MG63 (cell line): ENCODE measurements around the gene IL17C. TPM values are rescaled to one million over a fixed set of nuclear protein-coding genes. Genes with fewer than 3 reads are reported as not detected.
"Not testable (repeated sequence)": the region's sequence is repeated elsewhere in the genome, so short reads cannot be mapped to it uniquely, and the experiment has no call there.

Experiments
- DNase-seq: peaks from one replicate; pipeline ENCODE4 v3.0.0-alpha.2; 2020
- H3K27me3 ChIP-seq: fragments of 250-450 bp; sonication (Bioruptor Pico); 2 replicates; pipeline ENCODE4 v1.5.1; 2020; ENCODE audit warnings: mild to moderate bottlenecking, moderate library complexity
- H3K36me3 ChIP-seq: fragments of 250-450 bp; sonication (Bioruptor Pico); 2 replicates; pipeline ENCODE4 v1.5.1; 2020; ENCODE audit warnings: mild to moderate bottlenecking, moderate library complexity
- H3K4me3 ChIP-seq: fragments of 250-450 bp; sonication (Bioruptor Pico); 2 replicates; pipeline ENCODE4 v1.5.1; 2020; ENCODE audit warnings: mild to moderate bottlenecking, moderate library complexity
- H3K9me3 ChIP-seq: fragments of 250-450 bp; sonication (Bioruptor Pico); 2 replicates; pipeline ENCODE4 v1.5.1; 2020; ENCODE audit warnings: mild to moderate bottlenecking, moderate library complexity
- total RNA-seq: library from RNA; depleted of rRNA; stranded (reverse); fragments of >200 nt; shearing (Covaris generic); gene quantifications from 2 replicates; pipeline ENCODE4 v1.2.3, GENCODE V29; 2014; ENCODE audit warnings: low replicate concordance

IL17C gene
- total RNA-seq, 1 experiment from 2014 or later, result not detected

DNA sequence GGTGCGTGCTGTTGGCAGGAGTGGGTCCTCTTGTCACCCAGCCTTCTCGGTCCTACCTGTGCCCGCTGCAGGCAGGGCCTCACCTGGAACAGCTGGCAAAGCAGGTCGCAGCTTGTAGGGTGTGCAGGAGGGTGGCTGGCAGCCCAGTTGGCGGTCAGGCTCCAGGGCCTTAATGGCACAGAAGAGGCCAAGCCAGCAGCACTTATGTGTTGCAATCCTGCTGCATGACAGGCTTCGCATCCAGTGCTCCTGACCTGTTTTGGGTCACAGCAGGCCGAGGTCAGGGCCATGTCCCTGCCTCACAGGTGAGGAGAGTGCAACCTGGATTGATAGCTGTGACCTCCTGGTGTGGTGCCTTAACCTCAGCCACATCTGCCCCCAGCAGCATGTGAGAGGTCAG, 36.3 kb upstream of the IL17C start:
- Histone ChIP-seq H3K36me3 (peaks cover 13% of the 10 kb centered on the region; the same call in 1 of the 2 replicates), H3K4me3 (no peak overlapping the region)

DNA sequence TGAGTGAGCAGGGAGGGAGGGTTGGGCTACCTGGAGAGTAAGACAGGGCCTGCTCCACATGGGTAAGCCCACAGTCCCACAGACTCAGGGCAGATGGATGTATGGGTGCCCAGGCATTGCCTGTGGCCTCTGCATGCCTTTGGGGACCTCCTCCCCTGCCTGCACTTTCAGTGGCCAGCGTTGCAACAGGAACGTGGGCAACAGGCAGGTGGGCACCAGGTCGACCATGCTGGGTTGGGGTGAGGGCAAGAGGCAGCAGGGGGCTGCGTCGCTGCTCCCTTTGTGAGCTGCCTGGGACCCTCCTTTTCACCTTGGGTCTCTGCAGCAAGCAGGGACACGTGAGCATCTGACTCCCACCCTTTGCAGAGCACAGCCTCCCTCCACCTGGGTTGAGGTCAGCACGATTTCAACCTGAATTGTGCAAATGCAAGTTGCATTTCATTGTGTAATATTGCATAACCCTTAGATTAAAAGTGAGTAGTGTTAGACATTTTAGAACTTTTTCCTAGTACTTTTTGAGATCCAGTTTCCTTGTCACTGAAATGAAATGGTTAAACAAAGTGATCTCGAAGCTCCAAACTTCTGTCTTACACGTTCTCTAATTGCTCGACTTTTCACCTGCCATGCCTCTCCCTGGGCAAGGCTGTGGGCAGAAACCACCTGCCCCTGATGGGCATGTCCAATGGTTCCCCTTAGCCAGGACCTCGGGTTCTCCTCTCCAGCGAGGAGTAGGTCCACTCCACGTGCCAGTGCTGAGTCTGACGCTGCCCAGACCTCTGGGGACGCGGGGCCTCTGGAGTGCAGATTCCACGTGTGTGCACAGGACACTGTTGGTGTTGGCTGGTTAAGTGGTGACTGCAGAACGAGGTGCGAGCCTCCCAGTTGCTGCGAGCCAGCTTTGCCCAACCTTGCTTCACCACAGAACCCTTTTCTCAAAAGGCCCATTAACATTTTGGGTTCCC, 32.9 kb upstream of the IL17C start:
- DNase-seq, result no peak
- Histone ChIP-seq H3K4me3 (no peak overlapping the region), H3K36me3 (peaks cover 10% of the 10 kb centered on the region)

More for the DNA sequence above, 36.3 kb upstream of the IL17C start:
- Histone ChIP-seq H3K27me3 (no peaks in the 10 kb centered on the region), H3K9me3 (no peaks in the 10 kb centered on the region)
- DNase-seq, result no peak

DNA sequence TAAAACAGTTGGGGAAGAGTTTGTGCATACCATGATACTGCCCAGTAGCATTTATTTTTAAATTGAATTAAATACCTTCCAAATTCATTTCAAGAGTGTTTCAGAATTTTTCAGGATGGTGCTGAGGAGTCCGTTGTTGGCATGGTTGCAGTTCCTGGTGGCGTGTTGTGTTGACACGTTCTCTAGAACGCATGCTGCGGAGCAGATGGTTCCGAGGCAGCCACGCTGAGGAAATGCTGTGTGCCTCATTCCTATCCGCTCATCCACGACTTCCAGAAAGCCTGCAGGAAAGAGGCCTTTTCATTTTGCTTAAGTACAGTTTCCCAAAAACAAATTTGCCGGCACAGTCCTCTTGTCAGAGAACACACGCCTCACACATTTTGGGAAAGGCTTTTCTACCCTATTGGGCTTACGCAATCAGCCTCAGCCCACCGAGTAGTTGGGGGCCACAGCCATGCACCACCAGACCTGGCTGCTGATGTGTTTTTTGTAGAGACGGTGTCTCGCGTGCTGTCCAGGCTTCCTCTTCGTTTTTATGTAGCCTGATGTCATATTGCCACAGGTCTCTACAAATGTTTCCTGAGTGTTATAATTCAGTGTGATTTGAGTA, 32.1 kb upstream of the IL17C start:
- DNase-seq, result no peak
- H3K27me3 ChIP-seq, result no peaks in the 10 kb centered on the region
- no peak overlapping the region for H3K4me3 ChIP-seq
- no peaks in the 10 kb centered on the region for H3K9me3 ChIP-seq
- H3K36me3 ChIP-seq, result peaks cover 9% of the 10 kb centered on the region

More for the DNA sequence above, 32.9 kb upstream of the IL17C start:
- Histone ChIP-seq H3K27me3 (no peaks in the 10 kb centered on the region), H3K9me3 (no peaks in the 10 kb centered on the region)

DNA sequence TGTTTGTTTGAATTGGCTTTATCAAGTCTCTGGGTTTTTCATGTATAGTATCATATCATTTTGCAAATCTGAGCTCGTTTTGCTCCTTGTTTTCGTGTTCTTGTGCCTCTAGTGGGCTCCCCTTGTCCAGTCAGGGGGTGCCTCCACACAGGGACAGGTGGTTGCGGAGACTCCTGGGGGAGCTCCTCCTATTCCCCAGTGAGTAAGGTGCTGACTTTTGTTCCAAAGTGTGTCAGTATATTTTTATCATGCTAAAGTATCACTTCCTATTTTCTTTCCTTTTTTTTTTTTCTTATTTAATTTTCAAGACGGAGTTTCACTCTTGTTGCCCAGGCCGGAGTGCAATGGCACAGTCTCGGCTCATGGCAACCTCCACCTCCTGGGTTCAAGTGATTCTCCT, 30.3 kb upstream of the IL17C start:
- Histone ChIP-seq H3K36me3 (peaks cover 10% of the 10 kb centered on the region), H3K9me3 (no peaks in the 10 kb centered on the region), H3K27me3 (no peaks in the 10 kb centered on the region), H3K4me3 (no peak overlapping the region)
- no peak for DNase-seq

DNA sequence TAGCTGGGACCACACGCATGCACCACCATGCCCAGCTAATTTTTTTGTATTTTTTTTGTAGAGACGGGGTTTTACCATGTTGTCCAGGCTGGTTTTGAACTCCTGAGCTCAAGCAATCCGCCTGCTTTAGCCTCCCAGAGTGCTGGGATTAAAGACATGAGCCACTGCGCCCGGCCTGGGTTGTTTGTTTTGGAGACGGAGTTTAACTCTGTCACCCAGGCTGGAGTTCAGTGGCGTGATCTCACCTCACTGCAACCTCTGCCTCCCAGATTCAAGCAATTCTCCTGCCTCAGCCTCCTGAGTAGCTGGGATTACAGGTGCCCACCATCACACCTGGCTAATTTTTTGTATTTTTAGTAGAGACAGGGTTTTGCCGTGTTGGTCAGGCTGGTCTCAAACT, 28.9 kb upstream of the IL17C start:
- not testable (repeated sequence) for H3K36me3 ChIP-seq, DNase-seq, H3K27me3 ChIP-seq

DNA sequence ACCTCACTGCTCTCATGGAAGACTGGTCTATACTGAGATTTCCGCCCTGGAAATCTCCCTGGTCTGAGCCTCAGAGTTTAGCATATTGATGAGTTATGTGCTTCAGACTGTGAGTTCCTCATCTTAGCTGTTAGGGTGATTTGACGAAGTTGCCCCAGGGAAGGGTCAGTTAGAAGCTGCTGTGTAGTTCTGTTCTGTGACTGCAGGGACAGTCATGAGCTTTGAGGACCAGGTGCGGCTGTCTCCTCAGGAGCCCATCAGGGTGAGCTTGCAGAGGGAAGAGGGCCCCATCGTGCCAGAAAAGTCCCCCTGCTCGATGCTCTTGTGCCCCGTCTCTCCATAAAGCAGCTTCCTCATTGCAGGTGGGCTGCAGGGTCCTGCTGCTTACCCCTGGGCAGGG, 28.3 kb upstream of the IL17C start:
- no peak overlapping the region for H3K4me3 ChIP-seq
- no peak for DNase-seq
- peaks cover 7% of the 10 kb centered on the region for H3K36me3 ChIP-seq
- no peaks in the 10 kb centered on the region for H3K9me3 ChIP-seq
- H3K27me3 ChIP-seq, result no peaks in the 10 kb centered on the region

More for the DNA sequence above, 28.9 kb upstream of the IL17C start:
- H3K9me3 ChIP-seq, H3K4me3 ChIP-seq: not testable (repeated sequence)

DNA sequence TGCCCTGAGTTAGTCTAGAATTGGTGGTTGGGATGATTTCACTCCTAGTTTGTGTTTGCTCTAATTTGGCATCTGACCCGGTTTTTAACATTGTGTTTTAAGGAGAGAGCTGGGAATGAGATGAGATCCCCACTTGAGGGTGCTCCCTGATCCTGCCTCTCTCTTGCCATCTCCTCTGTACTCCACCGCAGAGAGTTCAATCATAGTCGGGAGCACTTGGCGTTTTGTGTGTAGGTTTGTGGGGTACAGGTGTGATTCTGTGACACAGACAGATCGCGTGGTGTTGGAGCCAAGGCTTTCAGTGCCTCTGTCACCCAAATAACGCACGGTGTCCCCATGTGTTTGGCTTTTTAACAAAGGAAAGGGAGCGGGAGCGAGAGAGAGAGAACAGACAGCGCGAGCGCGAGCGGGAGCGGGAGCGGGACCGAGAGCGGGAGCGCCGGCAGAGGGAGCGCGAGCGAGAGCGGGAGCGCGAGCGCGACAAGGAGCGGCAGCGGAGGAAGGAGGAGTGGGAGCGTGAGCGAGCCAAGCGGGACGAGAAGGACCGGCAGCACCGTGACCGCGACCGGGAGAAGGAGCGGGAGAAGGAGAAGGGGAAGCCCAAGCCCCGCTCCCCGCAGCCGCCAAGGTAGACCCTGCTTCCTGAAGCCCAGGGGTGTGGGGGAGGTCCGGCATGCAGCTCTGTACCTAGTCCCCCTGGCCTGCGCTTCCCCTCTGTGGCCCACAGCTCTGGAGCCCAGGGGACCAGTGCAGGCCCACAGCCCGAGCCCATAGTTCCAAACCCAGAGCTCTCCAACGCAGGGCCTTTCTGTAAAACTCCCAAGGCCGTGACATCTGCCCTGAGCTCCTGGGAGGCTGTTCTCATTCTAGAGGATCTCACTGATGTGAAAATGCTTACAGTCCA, 27.2 kb upstream of the IL17C start:
- H3K36me3 ChIP-seq, result peaks cover 7% of the 10 kb centered on the region
- no peaks in the 10 kb centered on the region for H3K9me3 ChIP-seq
- H3K4me3 ChIP-seq, result no peak overlapping the region
- no peaks in the 10 kb centered on the region for H3K27me3 ChIP-seq
- DNase-seq, result no peak

DNA sequence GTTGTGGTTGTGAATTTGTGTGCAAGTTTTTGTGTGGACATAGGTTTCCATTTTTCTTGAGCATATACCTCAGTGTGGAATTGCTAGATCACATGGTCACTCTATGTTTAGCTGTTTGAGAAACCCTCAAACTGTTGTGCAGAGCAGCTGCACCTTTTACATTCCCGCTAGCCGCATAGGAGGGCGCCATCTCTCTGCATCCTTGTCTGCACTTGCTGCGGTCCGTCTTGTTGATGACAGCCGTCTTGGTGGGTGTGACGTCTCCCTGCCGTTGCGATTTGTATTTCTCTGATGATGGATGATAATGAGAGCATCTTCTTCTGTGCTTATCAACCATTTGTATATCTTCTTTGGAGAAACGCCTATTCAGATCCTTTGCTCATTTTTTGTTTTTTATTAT, 25.1 kb upstream of the IL17C start:
- Histone ChIP-seq H3K27me3 (no peaks in the 10 kb centered on the region), H3K9me3 (no peaks in the 10 kb centered on the region), H3K36me3 (peaks cover 7% of the 10 kb centered on the region), H3K4me3 (no peak overlapping the region)
- no peak for DNase-seq

DNA sequence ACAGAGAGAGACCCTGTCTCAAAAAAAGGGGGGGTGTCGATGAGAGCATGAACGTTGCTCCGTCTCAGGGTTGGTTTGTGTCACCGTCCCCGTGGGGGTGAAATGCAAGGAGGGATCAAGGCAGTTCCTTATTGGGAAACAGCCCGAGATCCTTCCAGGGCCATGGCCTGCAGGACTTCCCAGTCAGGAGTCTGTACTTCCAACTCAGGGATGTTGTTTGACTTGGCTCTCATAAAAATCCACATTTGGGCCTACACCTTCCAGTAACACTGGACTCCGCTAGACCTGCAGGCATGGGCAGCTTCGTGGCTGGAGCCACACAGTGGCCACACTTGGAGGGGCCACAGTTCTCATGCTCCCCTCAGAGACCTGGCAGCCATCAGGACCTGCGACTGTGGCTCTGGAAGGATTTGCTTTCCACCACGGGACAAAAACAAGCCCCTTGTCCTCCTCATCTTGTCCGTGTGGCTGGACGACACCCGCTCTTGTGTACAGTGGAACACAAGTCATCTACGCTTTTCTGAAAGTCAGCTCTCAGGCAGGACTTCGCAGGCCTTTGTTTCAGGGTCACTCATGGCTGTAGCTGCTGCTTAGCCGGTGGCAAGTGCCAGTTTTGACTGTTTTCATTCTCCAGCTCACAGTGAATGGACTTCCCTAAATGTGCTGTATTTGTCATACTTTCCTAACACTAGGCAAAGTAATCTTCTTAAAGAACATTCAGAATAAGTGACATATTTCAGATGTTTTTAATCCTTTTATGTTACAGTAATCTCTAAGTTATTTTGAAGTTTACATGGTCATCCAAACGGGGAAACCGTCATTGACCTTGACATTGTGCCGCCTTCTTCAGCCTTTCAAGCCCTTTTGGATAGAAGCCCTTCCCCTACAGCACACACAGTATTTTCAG, 24.2 kb upstream of the IL17C start:
- Histone ChIP-seq H3K36me3 (peaks cover 2% of the 10 kb centered on the region; the same call in 1 of the 2 replicates), H3K4me3 (no peak overlapping the region), H3K9me3 (no peaks in the 10 kb centered on the region), H3K27me3 (no peaks in the 10 kb centered on the region)
- DNase-seq, result no peak

DNA sequence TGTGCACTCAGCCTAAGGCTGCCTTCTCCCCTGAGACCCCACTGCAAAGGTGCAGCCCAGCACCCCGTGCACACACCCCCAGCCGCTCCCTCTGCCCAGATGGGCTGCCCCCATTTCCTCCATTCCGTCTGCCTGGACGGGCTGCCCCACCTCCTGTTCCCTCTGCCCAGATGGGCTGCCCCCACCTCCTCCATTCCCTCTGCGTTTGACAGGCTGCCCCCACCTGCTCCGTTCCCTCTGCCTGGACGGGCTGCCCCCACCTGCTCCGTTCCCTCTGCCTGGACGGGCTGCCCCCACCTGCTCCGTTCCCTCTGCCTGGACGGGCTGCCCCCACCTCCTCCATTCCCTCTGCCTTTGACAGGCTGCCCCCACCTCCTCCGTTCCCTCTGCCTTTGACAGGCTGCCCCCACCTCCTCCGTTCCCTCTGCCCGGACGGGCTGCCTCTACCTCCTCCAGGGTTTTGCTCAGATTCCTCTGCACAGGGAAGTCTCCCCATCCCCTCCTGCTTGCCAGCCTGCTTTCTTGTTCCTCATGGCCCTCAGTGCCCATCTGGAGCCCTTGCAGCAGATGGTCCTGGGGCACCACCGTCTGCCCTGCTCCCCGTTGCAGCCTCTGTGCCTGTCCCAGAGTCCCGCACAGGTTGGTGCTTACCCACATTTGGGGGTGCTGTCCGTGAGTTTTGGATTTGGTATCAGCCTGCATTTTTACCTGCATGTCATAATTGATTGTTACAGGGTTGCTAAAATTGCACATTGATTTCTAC, 23.4 kb upstream of the IL17C start:
- no peak overlapping the region for H3K4me3 ChIP-seq
- H3K36me3 ChIP-seq, result peaks cover 2% of the 10 kb centered on the region; the same call in 1 of the 2 replicates
- no peak for DNase-seq
- no peaks in the 10 kb centered on the region for H3K27me3 ChIP-seq
- H3K9me3 ChIP-seq, result no peaks in the 10 kb centered on the region

DNA sequence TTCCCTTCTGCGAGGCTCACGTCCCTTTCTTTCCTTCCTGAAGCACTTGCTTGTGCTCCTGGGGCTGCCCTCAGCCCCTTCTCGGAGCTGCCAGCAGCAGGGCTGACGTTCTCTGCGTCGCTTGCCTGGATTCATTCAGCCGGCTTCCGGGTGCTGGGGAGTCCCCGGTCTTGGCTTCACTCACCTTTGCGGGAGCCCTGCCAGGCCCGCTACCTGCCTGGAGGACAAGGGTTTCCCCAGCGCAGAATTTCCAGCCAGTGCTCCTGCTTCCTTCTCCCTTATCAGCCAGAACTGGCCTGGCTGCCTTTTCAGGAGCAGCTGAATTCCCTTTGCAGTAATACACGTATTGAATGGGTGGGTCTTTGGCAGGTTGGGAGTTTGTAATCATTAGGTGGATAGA, 22.1 kb upstream of the IL17C start:
- peaks cover 2% of the 10 kb centered on the region; the same call in 1 of the 2 replicates for H3K36me3 ChIP-seq
- no peaks in the 10 kb centered on the region for H3K9me3 ChIP-seq
- no peaks in the 10 kb centered on the region for H3K27me3 ChIP-seq
- no peak overlapping the region for H3K4me3 ChIP-seq
- DNase-seq, result no peak

DNA sequence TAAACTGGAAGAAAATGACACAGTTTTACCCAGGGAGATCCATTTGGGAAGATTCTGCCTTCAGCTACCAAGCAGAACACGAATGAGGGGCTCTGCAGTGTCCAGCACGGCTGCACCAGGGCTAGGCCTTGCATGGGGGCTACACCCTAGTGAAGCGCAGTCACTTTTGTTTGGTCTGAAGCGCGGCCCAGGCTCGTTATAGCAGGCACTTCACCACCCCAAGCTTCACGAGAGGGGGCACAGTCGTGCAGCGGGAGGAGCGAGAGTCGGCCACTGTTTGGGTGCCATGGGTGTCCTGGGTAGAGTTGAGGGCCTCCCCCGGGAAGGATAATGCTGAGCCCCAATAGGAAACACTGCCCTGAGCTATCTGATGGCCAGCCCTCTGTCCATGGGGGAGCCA, 21.6 kb upstream of the IL17C start:
- H3K4me3 ChIP-seq, result no peak overlapping the region
- no peak for DNase-seq
- no peaks in the 10 kb centered on the region for H3K9me3 ChIP-seq
- H3K27me3 ChIP-seq, result no peaks in the 10 kb centered on the region
- H3K36me3 ChIP-seq, result peaks cover 2% of the 10 kb centered on the region; the same call in 1 of the 2 replicates

DNA sequence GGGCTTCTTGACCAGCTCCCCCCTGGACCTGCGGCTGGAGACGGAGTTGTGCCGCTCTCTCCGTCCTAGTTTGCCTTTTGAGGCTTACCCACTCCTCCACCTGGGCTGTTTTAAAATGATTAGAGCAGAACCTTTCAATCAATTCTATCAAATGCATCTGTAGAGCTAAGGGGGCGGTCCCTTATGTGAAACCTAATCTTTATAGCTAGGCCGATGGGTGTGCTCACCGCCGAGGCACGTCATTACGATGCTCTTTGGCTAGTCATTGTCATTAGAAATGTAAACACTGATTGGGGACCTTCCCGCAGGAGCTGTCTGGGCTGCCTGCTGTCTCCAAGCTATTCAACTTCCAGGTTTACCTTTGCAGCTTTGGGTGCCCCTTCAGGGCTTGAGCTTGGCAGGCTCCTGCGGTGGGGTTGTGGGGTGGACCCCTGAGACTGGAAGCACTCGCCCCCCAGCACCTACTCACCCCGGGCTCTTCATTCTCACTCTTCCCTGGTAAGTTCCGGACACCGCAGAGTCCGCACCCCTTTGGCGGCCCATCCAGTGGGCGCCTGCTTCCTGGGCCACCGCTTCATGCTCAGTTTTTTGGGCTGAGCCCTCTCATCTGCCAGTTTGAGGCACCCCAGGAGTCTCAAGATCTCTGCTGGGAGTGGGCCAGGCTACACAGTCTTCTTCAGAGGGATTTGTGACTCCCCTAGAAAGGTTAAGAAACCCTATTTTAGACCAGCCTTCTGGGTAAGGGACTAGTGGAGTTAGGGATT, 20.9 kb upstream of the IL17C start:
- Histone ChIP-seq H3K27me3 (no peaks in the 10 kb centered on the region), H3K4me3 (no peak overlapping the region), H3K9me3 (no peaks in the 10 kb centered on the region), H3K36me3 (peaks cover 2% of the 10 kb centered on the region; the same call in 1 of the 2 replicates)
- DNase-seq, result no peak

DNA sequence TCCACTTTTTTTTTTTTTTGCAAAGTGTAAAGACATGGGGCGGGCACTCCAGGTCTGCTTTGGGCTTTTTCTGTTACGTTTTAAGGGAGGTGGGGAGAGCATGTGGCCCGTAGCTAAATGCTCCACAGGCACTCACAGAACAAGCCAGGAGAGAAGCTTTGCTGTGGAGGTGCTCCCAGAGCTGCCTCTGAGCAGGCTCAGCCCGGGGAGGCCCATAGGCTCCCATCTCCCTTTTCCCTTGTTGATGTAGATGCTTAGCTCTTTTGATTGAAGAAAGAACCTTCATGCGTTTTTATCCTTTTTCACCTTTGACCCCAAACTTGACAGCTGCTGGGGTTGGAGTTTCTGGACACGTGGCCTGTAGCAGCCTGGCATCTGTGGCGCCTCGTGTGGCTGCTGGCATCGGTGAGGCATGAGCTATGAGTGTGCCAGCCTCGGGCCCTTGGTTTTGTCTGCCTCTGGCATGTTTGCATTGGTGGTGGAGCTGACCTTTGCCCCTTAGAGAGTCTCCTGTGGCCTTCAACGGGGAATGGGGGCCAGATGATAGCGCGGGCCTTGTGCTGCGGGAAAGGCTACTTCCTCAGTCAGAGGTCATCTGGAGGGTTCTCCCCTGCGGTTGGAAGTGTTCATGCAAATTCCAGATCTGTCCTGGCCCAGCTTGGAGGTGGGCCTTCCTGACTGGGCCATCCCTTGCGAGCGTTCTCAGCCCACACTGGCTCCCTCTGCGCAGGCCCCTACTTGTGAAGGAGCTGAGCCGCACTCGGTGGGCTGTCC, 20.0 kb upstream of the IL17C start:
- no peak overlapping the region for H3K4me3 ChIP-seq
- no peaks in the 10 kb centered on the region for H3K36me3 ChIP-seq
- H3K27me3 ChIP-seq, result no peaks in the 10 kb centered on the region
- DNase-seq, result no peak
- H3K9me3 ChIP-seq, result no peaks in the 10 kb centered on the region
